NCI-H446 treated with DMSO at 0.1 percent for 48 hours (cell line): ENCODE measurements around the gene ABCF2.
A peak's percentile ranks its signal among the peaks of the same experiment; 100 is the strongest.

Source experiments
- DNase-seq: peaks from one replicate; lab custom pipeline; 2025; lab: John Stamatoyannopoulos, UW

Gene ABCF2

GRCh38 chr7:151225948-151226510 is 976 bp downstream of the ABCF2 start:
- DNase-seq: no peak

GRCh38 chr7:151223728-151224127 is 3.3 kb downstream of the ABCF2 start:
- DNase-seq: no peak

GRCh38 chr7:151218170-151218569 is 8.8 kb downstream of the ABCF2 start:
- DNase-seq: no peak

GRCh38 chr7:151215396-151215795 is 11.6 kb downstream of the ABCF2 start:
- DNase-seq: no peak

GRCh38 chr7:151213826-151214225 is 13.2 kb downstream of the ABCF2 start:
- no peak for DNase-seq

- no peak for DNase-seq
Observed at GRCh38 chr7:151212626-151213025, 14.4 kb downstream of the ABCF2 start.

GRCh38 chr7:151211155-151211772 is 15.7 kb downstream of the ABCF2 start:
- no peak for DNase-seq

- no peak for DNase-seq
Observed at GRCh38 chr7:151210087-151210854, 16.7 kb downstream of the ABCF2 start, which contains the start of gene H2BK1. TSS of gene H2BK1 (minus strand) at chr7:151210488. CDS start at chr7:151210318, 170 bp downstream.

GRCh38 chr7:151209588-151209987 is 17.4 kb downstream of the ABCF2 start:
- DNase-seq: no peak

- no peak for DNase-seq
Observed at GRCh38 chr7:151208253-151208862, 18.6 kb downstream of the ABCF2 start.

GRCh38 chr7:151207804-151208203 is 19.2 kb downstream of the ABCF2 start:
- DNase-seq: no peak

- DNase-seq: no peak
Observed at GRCh38 chr7:151207315-151207714, 19.7 kb downstream of the ABCF2 start.

- no peak for DNase-seq
Observed at GRCh38 chr7:151206914-151207313, 20.1 kb downstream of the ABCF2 start.

- DNase-seq: no peak
Observed at GRCh38 chr7:151205730-151206129, 21.3 kb downstream of the ABCF2 start.

- no peak for DNase-seq
Observed at GRCh38 chr7:151204383-151205032, 22.5 kb downstream of the ABCF2 start.

- DNase-seq: no peak
Observed at GRCh38 chr7:151202836-151203235, 24.2 kb downstream of the ABCF2 start.

- no peak for DNase-seq
Observed at GRCh38 chr7:151201751-151202150, 25.3 kb downstream of the ABCF2 start.

- no peak for DNase-seq
Observed at GRCh38 chr7:151201344-151201743, 25.7 kb downstream of the ABCF2 start.

GRCh38 chr7:151198945-151199848 is 27.8 kb downstream of the ABCF2 start:
- DNase-seq: peak; percentile 36

GRCh38 chr7:151197932-151198331 is 29.1 kb downstream of the ABCF2 start:
- DNase-seq: no peak
